Esophagus muscularis mucosa (tissue), 4 donors: ENCODE data around the gene TMED7.

Experiments
- CTCF ChIP-seq, 3 experiments: fragments of 200-600 bp in 2 of 3; fragments of 450-650 bp in 1 of 3; sonication (generic) in 2 of 3; IDR thresholded peaks; one replicate each; pipeline ENCODE4 v1.5.1; 2017 to 2019; ENCODE audit warnings: antibody characterized with exemption in 3 of 3, mild to moderate bottlenecking in 2 of 3, moderate library complexity in 1 of 3
- EP300 ChIP-seq: sonication (generic); formaldehyde crosslinking; IDR thresholded peaks from one replicate; pipeline ENCODE4 v1.6.1; 2017; ENCODE audit warnings: antibody characterized with exemption
- POLR2A ChIP-seq: fragments of 450-650 bp; IDR thresholded peaks from one replicate; pipeline ENCODE4 v1.6.1; 2017; ENCODE audit warnings: antibody characterized with exemption, moderate library complexity, mild to moderate bottlenecking, low read depth

GRCh38 chr5:115586525-115587146 is 39.2 kb downstream of the TMED7 start:
- no peak for TF ChIP-seq EP300
- TF ChIP-seq CTCF (IDR thresholded peaks at IDR 0.05), result peak; percentile 60 to 62 (median 60)
- no peak for TF ChIP-seq POLR2A
